Measurements from ENCODE around the gene MYRIP. TPM values are rescaled to one million over a fixed set of nuclear protein-coding genes. Genes with fewer than 3 reads are reported as not detected.

The MYRIP gene
- polyA plus RNA-seq, 1 experiment, result 0.06 TPM

DNA sequence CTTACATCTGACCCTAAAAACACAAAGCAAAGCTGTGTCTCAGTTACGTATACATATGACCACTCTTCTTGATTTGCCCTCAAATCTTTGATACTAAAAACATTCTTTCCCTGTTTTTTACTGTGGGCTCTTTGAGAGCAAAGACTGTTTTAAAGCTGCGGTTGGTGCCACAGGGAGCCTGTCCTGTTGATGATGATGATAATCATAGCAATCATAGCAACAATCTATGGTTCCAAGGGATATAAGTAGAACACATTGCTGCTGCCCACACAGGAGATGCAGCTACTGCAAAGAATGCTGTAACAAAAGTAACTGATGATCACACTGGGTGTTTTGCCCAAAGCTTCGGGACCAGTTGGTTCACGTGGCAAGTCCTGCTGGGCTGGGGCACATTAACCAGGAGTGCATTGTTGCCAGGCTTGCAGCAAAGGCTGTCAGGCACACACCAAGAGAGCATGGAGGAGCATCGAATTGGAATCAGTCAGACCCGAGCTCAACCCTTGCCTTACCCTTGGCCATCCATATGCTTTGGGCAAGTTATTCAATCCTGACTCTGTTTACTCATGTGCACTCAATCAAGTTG, 368.7 kb downstream of the MYRIP start:
- Histone ChIP-seq H3K4me3 (ENCODE audit: low read depth, low read length) (no peak overlapping the region), H3K27me3 (ENCODE audit: control insufficient read depth, insufficient read depth, low read length) (no peaks in the 10 kb centered on the region), H3K36me3 (ENCODE audit: control insufficient read depth, insufficient read depth, low read length) (no peaks in the 10 kb centered on the region)
- POLR2A ChIA-PET, result no interaction called here
- no peak for TF ChIP-seq CTCF (IDR thresholded peaks at IDR 0.05; ENCODE audit: insufficient read depth, low read depth, low read length)
- CTCF ChIA-PET, result interaction anchor here (0.7 to 4.9 kb wide), 23 partner anchors 12 to 636 kb away, joined by 3 to 45 read pairs (median 6); no protein-coding TSS in a partner anchor
- no peak for DNase-seq (ENCODE audit: low read depth)

DNA sequence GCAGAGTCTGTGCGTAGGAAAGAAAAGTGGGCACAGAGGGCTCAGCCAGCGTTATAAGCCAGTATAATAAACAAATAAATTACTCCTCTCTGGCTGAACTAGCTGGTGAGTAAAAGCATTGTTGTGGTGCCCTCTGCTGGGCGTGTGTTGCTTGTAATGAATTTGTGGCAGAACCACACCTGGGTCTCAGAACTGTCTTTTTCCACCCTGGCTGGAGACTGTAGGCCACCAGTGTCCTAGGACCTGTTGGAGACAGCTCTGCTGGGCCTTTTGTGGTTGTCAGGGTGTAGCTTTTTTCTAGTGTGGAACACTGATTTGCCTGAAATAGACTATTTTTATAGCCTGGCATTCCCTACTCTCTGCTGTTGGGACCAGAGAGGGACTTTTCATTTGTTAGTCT, 369.6 kb downstream of the MYRIP start:
- no peaks in the 10 kb centered on the region for H3K36me3 ChIP-seq (ENCODE audit: control insufficient read depth, insufficient read depth, low read length)
- DNase-seq (ENCODE audit: low read depth), result peak; percentile 4
- no peaks in the 10 kb centered on the region for H3K27me3 ChIP-seq (ENCODE audit: control insufficient read depth, insufficient read depth, low read length)
- POLR2A ChIA-PET, result no interaction called here
- no peak overlapping the region for H3K4me3 ChIP-seq (ENCODE audit: low read depth, low read length)
- CTCF ChIA-PET, result interaction anchor here (0.5 to 4.9 kb wide), 36 partner anchors 11 to 637 kb away, joined by 3 to 45 read pairs (median 4); no protein-coding TSS in a partner anchor
- peak; percentile 77 for TF ChIP-seq CTCF (IDR thresholded peaks at IDR 0.05; ENCODE audit: insufficient read depth, low read depth, low read length)

DNA sequence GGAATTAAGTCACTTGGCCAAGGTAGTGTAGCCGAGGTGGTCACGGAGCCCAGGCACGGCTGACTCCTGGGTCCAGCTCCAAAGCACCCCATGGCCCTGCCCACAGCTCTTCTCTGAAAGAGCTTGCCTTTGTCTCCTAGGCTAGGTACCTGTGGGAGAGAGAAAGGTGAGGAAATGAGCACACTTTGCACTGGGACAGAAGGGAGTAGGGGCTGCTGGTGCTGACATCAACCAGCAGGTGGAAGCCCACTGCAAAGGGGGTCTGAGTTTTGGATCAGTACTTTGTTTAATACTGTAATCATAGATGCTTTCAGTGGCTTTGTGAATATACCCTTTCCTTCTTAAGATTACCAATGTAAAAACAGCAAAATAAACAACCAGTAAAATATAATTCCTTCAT, 371.8 kb downstream of the MYRIP start:
- POLR2A ChIA-PET, result no interaction called here

GRCh38 chr3:40185029-40185695, 375.8 kb downstream of the MYRIP start:
- Histone ChIP-seq H3K27me3 (ENCODE audit: control insufficient read depth, insufficient read depth, low read length) (peaks cover 2% of the 10 kb centered on the region; the same call in 1 of the 2 replicates), H3K36me3 (ENCODE audit: control insufficient read depth, insufficient read depth, low read length) (no peaks in the 10 kb centered on the region), H3K4me3 (ENCODE audit: low read depth, low read length) (no peak overlapping the region)
- DNase-seq (ENCODE audit: low read depth), result no peak
- POLR2A ChIA-PET, result no interaction called here
- TF ChIP-seq CTCF (IDR thresholded peaks at IDR 0.05; ENCODE audit: insufficient read depth, low read depth, low read length), result no peak
- CTCF ChIA-PET, result interaction anchor here (12.1 kb wide), 1 partner anchor 129 kb away, joined by 245 read pairs; the partner anchor contains the start of gene EIF1B

More for the DNA sequence above, 371.8 kb downstream of the MYRIP start:
- H3K36me3 ChIP-seq (ENCODE audit: control insufficient read depth, insufficient read depth, low read length), result no peaks in the 10 kb centered on the region
- no peak overlapping the region for H3K4me3 ChIP-seq (ENCODE audit: low read depth, low read length)
- H3K27me3 ChIP-seq (ENCODE audit: control insufficient read depth, insufficient read depth, low read length), result no peaks in the 10 kb centered on the region
- DNase-seq (ENCODE audit: low read depth), result no peak
- no peak for TF ChIP-seq CTCF (IDR thresholded peaks at IDR 0.05; ENCODE audit: insufficient read depth, low read depth, low read length)
- CTCF ChIA-PET, result interaction anchor here (0.7 to 4.9 kb wide), 12 partner anchors 9 to 661 kb away, joined by 3 to 45 read pairs (median 5); no protein-coding TSS in a partner anchor

- no peak overlapping the region for H3K4me3 ChIP-seq (ENCODE audit: low read depth, low read length)
- H3K36me3 ChIP-seq (ENCODE audit: control insufficient read depth, insufficient read depth, low read length), result no peaks in the 10 kb centered on the region
- peaks cover 2% of the 10 kb centered on the region; the same call in 1 of the 2 replicates for H3K27me3 ChIP-seq (ENCODE audit: control insufficient read depth, insufficient read depth, low read length)
- TF ChIP-seq CTCF (IDR thresholded peaks at IDR 0.05; ENCODE audit: insufficient read depth, low read depth, low read length), result no peak
- ChIA-PET POLR2A (no interaction called here), CTCF (interaction anchor here (0.6 to 12.1 kb wide), 2 partner anchors 128 to 412 kb away, joined by 3 to 245 read pairs; partner anchors contain the start of gene EIF1B)
- DNase-seq (ENCODE audit: low read depth), result no peak
Measured at GRCh38 chr3:40186508-40186907, 377.1 kb downstream of the MYRIP start.

Data from BJ (cell line).